CD4-positive, alpha-beta T cell treated with Interleukin-21 for 1 hour (primary cell): ENCODE results near the gene DNAAF5.
A peak's percentile ranks its signal among the peaks of the same experiment; 100 is the strongest.

Source experiments
- DNase-seq: peaks from one replicate; pipeline ENCODE4 v3.0.0-alpha.2; 2020

The DNAAF5 gene

GRCh38 chr7:770741-771166 is 44.3 kb downstream of the DNAAF5 start:
- no peak for DNase-seq

GRCh38 chr7:771234-772004 is 44.9 kb downstream of the DNAAF5 start:
- DNase-seq: no peak

GRCh38 chr7:772005-772294 is 45.5 kb downstream of the DNAAF5 start:
- DNase-seq: no peak

- no peak for DNase-seq
Measured at GRCh38 chr7:772392-772791, 45.9 kb downstream of the DNAAF5 start.

- DNase-seq: no peak
Measured at GRCh38 chr7:772861-773621, 46.5 kb downstream of the DNAAF5 start.

- no peak for DNase-seq
Measured at GRCh38 chr7:773622-773915, 47.1 kb downstream of the DNAAF5 start.

- peak; percentile 68 for DNase-seq
Measured at GRCh38 chr7:774161-775109, 47.9 kb downstream of the DNAAF5 start.

GRCh38 chr7:776381-776780 is 49.9 kb downstream of the DNAAF5 start:
- no peak for DNase-seq

- no peak for DNase-seq
Measured at GRCh38 chr7:776992-777727, 50.7 kb downstream of the DNAAF5 start.

- DNase-seq: no peak
Measured at GRCh38 chr7:777728-778078, 51.2 kb downstream of the DNAAF5 start.

- no peak for DNase-seq
Measured at GRCh38 chr7:778271-778967, 51.9 kb downstream of the DNAAF5 start.

GRCh38 chr7:778968-779451 is 52.5 kb downstream of the DNAAF5 start:
- no peak for DNase-seq

GRCh38 chr7:779480-779879 is 53.0 kb downstream of the DNAAF5 start:
- DNase-seq: no peak

- no peak for DNase-seq
Measured at GRCh38 chr7:780081-780480, 53.6 kb downstream of the DNAAF5 start.

GRCh38 chr7:780516-780915 is 54.0 kb downstream of the DNAAF5 start:
- DNase-seq: no peak

- DNase-seq: no peak
Measured at GRCh38 chr7:781186-781849, 54.8 kb downstream of the DNAAF5 start.

- DNase-seq: no peak
Measured at GRCh38 chr7:781936-782529, 55.5 kb downstream of the DNAAF5 start.

GRCh38 chr7:782718-783449 is 56.4 kb downstream of the DNAAF5 start:
- no peak for DNase-seq

GRCh38 chr7:783556-784490 is 57.3 kb downstream of the DNAAF5 start:
- no peak for DNase-seq
